CD4-positive, alpha-beta T cell treated with Interleukin-12 subunit alpha and Interleukin-12 subunit beta, for 1 hour (primary cell): ENCODE data around the gene SAG.
"Not testable (repeated sequence)": the region's sequence is repeated elsewhere in the genome, so short reads cannot be mapped to it uniquely, and the experiment has no call there.

ENCODE experiments used
- DNase-seq: peaks from one replicate; pipeline ENCODE4 v3.0.0-alpha.2; 2020

Gene SAG

GRCh38 chr2:233334915-233335314 is 27.3 kb downstream of the SAG start:
- DNase-seq: no peak

GRCh38 chr2:233336091-233336490 is 28.5 kb downstream of the SAG start:
- DNase-seq: not testable (repeated sequence)

DNA sequence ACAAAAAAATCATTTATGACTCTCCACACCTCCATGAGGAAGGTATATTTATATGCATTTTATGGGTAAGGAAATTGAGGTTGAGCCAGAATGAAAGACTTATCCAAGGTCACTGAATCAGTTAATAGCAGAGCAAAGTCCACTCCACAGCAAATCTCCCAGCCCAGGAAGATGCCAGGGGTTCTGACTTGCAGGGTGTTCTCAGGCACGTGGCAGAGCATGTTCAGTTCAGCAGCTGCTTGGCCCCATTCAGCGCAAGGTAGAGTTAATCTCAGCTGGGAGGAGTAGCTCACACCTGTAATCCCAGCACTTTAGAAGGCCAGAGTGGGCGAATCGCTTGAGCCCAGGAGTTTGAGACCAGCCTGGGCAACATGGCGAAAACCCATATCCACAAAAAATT is 28.9 kb downstream of the SAG start:
- no peak for DNase-seq

DNA sequence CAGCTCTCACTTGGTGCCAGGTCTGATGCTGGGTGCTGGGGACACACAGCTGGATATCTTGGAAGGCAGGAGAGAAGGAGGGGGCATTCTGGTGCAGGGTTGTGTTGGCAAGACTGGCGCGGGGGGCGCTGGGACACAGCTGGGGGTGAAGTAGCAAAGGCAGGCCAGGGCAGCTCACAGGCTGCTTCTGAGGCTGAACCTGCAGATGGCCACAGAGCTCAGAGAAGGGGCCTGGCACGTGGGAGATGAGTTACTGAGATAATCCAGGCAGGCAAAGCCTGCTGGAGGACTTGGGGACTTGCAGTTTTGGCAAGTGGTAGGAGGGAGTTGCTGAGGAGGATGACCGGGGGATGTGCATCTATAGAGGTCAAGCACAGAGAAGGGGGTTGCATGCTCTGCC is 30.4 kb downstream of the SAG start:
- no peak for DNase-seq

DNA sequence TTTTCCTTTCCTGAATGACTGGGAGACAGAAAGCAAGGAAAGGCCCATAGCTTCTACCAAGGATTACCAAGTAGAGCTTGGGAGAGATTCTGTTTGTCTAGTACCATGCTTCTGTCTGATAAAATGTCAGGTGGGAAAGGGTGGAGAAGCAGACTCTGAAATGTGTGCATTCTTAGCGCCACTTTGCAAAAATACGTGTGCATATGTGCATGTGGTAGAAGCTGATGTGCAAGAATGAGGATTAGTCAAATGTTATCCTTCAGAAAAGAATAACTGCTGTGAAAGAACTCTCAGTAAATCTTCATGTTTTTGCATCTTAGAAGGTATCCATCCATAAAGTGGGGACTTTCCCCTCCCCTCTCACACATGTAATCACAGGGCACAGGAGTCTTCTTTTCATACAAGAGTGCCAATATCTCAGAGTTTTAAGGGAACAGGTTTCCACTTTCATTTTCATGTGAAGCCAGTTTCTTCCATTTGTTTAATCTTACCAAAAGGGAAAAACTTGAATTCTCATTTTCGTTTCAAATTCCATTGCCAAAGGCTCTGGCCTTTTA is 31.3 kb downstream of the SAG start:
- no peak for DNase-seq

- no peak for DNase-seq
These were observed 31.8 kb downstream of the SAG start for GRCh38 chr2:233339427-233339826.

DNA sequence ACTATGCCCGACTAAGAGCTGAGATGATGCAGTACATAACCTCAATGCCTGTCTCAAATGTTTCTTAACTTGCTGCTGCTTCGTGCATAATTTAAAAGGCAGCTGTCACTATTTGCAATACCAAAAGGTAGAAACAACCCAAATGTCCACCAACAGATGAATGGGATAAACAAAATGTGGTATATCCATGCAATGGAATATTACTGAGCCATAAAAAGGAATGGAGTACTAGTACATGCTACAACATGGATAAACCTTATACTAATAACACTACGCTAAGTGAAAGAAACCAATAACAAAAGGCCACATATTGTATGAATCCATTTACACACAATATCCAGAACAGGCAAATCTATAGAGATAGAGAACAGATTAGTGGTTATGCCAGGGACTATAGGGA is 33.7 kb downstream of the SAG start:
- no peak for DNase-seq

DNA sequence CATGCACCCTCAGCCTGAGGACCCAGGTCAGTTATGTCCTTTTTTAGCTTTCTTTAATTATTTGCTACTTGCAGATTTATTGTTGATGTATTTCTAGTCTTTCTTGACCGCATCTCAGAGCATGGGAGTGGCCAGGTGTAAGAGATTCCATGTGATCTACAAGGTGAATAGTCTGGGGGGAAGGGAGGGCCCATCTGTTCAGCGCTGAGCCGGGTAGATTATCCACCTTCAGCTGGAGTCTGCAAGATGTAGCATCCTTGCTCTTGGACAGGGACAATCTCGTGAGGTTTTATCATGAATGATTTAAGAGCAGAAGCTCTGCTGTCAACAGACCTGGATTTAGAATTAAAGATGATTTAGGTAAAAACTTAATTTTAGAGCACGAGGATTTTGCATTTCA is 34.7 kb downstream of the SAG start:
- no peak for DNase-seq

- no peak for DNase-seq
These were observed 35.6 kb downstream of the SAG start for GRCh38 chr2:233343171-233343705.

DNA sequence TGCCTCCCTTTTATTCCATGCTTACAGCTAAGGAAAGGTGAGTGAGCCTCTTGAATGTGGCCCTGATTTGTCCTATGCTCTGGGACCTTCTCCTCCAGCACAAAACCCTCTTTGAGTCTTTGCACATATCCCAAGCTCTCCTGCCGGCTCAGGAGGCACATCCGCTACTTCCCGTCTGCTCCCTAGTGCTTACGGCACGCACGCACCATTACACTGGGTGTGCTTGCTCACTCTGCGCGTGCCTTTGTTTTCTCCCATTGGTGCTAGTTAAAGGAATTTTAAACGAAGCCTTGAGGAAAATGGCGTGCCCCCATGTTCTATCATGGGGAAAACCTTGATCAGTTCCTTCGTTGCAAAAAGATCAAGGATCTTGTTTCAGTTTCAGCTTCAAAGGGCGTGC is 38.8 kb downstream of the SAG start:
- DNase-seq: no peak

DNA sequence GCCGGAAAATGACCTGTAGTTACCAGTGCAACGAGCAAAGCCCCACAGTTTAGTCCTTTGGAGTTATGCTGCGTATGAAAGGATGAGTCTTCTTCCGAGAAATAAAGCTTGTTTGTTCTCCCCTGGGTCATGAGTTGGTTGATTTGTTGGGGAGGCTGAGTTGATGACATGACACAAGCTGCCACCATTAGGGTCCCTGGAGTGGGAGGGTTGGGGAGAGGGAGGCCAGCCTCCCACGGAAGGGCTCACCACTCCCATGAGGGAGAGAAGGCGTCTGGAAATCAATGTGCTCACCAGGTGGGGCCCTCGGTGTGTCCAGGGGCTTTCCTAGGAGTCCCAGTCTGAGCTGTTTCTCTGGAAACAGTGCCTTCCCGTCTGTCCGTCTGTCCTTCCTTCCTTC is 39.3 kb downstream of the SAG start:
- DNase-seq: no peak

DNA sequence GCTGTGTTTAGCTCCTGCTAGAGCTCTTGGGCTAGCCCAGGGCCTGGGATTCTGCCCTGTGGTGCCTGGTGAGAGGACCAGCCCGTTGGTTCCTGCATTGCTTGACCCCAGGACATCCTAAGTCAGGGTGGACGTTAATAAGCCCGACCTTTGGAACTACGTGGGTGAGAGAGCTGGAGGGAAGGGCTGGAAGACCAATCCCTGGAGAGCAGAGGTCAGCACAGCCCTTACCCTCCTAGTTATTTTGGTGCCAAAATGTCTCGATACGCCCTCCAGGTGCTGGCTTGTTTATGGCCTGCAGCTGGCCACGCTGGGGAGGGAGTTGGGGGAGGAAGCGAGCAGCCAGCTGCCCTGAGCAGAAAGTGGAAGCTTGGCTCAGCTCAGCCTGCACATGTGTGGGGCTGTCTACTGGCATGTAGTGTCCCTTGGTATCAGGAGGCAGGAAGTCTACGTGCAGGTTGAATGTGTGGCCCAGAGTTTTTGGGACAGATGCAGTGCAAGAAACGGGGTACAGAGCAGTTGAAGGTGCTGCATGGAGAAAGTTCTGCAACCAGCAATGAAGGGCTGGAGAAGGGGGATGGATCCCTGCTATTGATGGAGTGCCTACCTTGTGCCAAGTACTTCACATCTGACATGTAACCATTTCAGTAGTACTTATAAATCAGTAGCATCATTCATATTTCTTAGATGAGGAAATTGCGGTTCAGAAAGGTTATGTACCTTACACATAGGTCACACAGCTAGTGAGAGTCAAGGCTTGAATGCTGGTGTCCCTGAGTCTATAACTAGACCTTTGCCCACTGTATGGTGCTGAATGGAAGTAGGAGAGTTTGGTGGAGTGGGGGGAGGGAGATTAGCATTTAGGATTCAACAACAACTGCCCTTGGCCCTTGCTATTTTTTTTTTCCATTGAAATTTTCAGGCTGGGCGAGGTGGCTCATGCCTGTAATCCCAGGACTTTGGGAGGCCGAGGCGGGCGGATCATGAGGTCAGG is 41.7 kb downstream of the SAG start:
- no peak for DNase-seq

GRCh38 chr2:233350708-233351107 is 43.1 kb downstream of the SAG start:
- no peak for DNase-seq

- no peak for DNase-seq
These were observed 43.8 kb downstream of the SAG start for GRCh38 chr2:233351423-233351822.

DNA sequence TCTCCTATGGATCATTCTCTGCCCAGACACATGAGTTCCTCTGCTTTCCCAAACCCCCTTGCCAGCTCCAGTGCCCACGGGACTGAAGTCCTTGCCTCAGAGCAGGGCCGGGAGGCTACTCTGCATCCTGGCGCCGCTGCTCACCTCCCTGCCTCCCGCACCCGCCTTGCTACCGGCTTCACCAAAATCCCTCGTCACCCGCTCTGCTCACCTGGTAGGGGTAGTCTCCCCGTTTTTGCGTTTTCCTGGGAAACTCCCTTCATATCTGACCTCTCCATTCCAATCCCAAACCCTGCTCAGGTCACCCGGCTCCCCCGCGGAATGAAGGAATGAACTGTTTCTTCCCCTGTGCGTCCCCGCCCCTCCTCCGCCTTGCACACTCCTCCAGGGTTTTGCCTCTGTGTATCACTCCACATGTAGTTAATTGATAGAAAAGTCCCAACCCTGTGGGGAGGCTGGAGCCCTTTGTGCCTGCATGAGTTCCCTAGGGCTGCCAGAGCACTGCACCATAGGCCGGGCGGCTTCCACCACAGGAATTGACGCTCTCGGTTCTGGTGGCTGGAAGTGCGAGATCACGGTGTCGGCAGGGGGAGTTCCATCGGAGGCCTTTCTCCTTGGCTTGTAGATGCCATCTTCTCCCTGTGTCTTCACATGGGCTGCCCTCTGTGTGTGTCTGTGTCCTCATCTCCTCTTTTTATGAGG is 44.7 kb downstream of the SAG start:
- no peak for DNase-seq

DNA sequence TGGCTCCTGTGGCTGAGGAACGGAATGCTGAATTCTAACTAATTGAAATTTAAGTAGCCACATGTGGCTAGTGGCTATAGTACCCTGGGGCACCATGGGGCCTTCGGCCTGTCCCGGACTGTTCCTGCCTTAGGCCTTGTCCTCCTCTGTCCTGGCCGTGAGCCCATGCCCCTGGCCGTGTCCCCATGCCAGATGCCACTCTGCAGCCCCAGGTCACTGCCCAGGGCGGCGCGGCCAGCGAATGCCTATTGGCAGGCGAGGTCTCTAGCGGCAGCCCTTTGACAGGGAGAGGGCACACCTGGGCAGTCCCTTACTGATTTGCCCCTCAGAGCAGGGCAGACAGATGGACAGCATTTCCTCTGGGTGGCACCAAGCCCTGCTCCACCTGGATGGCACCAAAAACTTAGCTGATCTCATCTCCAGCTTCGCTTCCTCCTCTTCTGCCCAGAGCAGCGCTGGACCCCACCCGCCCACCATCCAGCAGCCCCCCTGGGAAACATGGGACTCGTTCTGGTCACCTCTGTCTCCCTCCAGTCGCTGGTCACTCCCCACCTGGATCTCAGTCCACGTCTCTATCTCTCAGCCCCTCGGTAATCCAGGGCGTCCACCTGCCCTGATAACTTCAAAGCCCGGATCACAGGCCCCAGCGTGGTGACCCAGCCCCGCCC is 45.6 kb downstream of the SAG start:
- DNase-seq: no peak

DNA sequence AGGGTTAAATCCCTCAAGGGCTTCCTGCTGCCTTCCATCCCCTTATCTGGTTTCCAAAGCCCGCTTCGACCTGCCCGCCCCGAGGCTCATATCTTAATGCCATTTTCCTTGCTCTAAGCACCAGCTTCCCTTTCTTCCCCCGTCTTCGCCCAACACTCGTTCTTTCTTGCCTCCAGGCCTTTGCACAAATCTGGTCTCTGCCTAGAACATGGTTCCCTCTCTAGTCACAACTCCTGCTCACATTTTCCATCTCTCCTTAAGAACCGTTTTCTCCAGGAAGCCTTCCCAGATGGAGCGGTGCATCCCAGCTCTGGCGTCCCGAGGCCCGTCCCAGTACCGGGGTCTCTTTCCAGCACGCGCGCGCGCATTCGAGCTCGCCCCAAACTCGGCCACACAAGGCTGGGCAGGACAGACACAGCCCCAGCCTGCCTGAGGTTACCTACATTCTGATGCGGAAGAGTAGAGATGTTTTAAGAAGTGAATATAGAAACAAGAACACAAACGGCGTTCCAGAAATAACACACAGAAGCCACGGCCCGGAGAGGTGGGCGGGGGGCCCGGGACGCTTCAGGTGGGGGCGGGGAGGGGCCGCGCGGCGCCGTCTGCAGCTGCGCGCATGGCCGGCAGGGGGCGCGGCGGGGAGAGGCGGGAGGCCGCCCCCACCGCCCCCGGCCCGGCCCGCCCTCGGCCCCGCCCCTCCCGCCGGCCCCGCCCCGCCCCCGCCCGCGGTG is 46.3 kb downstream of the SAG start, which contains the start of gene DGKD:
Gene DGKD (plus strand): TSS at position 726 of the 731 bp plus-strand sequence. CDS start 25 bp downstream, outside the sequence.
- peak; percentile 83 for DNase-seq

DNA sequence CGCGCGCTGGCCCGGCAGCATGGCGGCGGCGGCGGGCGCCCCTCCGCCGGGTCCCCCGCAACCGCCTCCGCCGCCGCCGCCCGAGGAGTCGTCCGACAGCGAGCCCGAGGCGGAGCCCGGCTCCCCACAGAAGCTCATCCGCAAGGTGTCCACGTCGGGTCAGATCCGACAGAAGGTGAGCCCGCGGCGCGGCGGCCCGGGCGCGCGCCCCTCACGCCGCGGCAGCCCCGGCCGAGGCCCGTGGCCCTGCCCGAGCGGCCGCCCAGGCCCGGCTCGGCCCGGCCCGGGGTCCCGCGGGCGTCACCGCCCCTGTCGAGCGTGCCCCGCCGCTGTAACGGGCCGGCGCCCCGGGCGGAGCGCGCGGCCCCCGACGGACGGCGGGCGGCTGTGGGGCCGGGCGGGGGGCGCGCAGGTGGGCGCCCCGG is 46.9 kb downstream of the SAG start:
- no peak for DNase-seq

DNA sequence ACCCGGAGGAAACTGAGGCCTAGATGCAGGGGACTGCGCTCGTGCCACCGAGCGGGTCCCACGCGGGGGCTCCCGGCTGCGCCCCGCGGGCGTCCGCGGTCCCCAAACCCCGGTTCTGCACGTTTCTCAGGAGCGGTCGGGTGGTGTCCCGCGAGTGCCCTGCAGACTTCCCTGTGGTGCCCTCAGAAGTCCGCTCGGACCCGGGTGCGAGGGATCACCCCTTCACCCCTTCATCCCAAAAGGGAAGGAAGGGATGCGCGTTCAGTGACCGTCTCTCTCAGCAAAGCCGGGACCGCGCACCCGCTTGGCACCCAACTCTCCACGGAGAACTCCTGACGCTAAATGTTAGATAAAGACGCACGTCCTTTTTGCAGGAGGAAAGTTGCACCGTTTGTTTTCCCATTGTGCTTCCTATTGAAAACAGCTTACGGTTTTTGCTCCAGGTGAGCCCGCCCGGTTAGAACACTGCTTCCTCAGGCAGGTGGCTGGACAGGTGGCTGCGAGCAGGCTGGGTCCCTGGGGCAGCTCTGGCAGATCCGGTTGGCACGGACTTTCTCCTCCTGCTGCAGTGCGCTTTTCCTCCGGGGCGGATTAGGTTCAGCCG is 47.5 kb downstream of the SAG start:
- DNase-seq: no peak

DNA sequence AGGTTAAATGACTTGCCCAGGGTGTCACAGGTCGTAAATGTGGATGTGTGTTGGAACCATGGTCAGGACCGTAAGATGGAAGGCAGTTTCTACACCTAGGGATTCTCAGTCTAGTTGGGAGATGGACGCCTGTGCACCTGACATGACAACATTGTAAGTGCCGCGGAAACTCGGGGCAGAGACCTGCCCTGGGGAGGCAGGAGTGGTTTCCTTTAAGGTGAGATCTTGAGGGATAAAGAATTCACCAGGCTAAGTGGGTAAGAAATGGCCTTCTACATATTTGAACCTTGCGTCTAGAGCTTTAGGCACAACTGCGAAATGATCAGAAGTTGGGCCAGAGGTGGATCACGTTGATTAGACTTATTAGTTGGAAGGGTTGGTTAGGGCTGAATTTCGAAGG is 48.3 kb downstream of the SAG start:
- DNase-seq: no peak

GRCh38 chr2:233356546-233357308 is 49.1 kb downstream of the SAG start:
- DNase-seq: no peak
